22Rv1 (cell line): ENCODE results near the gene HLCS.

Experiments
- ZFX ChIP-seq: fragments of 450-650 bp; IDR thresholded peaks from 2 replicates; pipeline ENCODE4 v1.6.1; 2017; ENCODE audit warnings: antibody characterized with exemption, borderline replicate concordance
- TF ChIP-seq, protein P1 (sequence below): fragments of 450-650 bp; IDR thresholded peaks from 2 replicates; pipeline ENCODE4 v1.5.1; 2017; ENCODE audit warnings: mild to moderate bottlenecking

DNA sequence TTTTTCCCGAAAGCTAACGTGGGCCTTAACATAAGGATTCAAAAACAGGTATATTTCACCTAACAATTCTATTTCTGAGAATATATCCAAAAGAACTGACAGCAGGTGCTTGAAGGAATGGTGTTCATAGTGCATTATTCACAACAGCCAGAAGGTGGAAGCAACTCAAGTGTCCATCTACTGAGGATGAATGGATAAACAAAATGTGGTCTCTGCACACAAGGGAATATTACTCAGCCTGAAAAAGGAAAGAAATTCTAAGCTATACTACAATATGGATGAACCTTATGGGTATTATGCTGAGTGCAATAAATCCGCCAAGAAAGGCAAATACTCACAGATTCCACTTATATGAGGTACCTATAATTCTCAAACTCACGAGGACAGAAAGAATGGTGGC is 33.9 kb upstream of the HLCS start:
- TF ChIP-seq, protein P1, sequence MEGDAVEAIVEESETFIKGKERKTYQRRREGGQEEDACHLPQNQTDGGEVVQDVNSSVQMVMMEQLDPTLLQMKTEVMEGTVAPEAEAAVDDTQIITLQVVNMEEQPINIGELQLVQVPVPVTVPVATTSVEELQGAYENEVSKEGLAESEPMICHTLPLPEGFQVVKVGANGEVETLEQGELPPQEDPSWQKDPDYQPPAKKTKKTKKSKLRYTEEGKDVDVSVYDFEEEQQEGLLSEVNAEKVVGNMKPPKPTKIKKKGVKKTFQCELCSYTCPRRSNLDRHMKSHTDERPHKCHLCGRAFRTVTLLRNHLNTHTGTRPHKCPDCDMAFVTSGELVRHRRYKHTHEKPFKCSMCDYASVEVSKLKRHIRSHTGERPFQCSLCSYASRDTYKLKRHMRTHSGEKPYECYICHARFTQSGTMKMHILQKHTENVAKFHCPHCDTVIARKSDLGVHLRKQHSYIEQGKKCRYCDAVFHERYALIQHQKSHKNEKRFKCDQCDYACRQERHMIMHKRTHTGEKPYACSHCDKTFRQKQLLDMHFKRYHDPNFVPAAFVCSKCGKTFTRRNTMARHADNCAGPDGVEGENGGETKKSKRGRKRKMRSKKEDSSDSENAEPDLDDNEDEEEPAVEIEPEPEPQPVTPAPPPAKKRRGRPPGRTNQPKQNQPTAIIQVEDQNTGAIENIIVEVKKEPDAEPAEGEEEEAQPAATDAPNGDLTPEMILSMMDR: no peak
- TF ChIP-seq ZFX: no peak
